Fibroblast of pulmonary artery (primary cell): ENCODE measurements around the gene MTX2.

ENCODE experiments used
- DNase-seq: peaks from one replicate; pipeline ENCODE4 v3.0.0-alpha.2; 2010; ENCODE audit warnings: low read depth
- H3K4me3 ChIP-seq: replicated peaks from 2 replicates; pipeline ENCODE4 v1.5.1; 2011; ENCODE audit warnings: low read depth, mild to moderate bottlenecking, control low read depth, low read length, moderate library complexity
- TF ChIP-seq, protein P1 (sequence below): IDR thresholded peaks from 2 replicates; pipeline ENCODE4 v1.5.1; 2011; ENCODE audit warnings: mild to moderate bottlenecking, control low read depth, low read length, inconsistent platforms; ENCODE audit errors: missing control alignments

The MTX2 gene

DNA sequence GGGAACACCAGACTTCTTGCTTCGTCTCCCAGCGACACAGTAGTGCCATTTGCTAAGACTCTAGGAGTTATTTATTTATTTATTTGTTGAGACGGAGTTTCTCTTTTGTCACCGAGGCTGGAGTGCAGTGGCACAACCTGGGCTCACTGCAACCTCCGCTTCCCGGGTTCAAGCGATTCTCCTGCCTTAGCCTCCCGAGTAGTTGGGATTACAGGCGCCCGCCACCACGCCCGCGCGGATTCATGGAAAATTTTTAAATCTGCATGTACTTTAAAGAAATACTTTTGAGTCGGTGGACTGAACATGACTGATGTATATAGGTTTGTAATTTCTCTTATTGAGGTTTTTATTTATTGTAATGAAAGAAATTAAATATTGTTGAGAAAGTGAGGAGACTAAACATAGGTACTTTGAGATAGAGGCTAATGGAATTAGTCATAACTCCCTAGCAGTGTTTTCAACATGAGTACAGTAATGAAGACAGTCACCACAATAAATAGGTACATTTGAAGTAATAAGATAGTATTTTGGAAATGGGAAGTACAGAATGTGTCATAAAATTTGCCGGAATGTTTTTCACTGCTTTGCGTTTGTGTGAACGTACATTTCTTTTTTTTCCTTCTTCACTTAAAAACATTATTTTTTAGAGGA is 983 bp downstream of the MTX2 start:
- DNase-seq = no peak

DNA sequence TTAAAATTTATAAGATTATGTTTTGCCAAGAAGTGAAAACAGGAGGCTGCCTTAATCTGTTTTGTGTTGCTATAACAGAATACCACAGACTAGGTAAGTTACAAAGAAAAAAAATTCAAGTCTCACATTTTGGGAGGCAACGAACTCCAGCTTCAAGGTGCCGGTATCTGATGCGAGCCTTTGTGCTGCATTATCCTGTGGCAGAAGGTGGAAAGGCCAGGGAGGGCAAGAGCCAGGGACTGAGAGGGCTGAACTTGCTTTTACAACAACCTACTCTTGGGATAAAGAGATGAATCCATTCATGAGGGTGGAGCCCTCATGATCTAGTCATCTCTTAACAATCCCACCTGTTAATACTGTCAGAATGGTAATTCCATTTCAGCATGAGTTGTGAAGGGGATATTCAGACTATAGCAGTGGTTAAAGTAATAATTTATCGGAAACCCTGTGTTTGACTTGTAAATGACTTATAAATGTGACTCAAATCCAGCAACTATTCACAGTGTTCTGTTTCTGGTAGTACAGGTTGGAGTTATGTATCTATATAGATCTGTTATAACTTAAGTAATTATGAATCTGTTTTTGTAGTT is 3.7 kb downstream of the MTX2 start:
- no peak overlapping the region for H3K4me3 ChIP-seq
- no peak for DNase-seq
- TF ChIP-seq, protein P1, sequence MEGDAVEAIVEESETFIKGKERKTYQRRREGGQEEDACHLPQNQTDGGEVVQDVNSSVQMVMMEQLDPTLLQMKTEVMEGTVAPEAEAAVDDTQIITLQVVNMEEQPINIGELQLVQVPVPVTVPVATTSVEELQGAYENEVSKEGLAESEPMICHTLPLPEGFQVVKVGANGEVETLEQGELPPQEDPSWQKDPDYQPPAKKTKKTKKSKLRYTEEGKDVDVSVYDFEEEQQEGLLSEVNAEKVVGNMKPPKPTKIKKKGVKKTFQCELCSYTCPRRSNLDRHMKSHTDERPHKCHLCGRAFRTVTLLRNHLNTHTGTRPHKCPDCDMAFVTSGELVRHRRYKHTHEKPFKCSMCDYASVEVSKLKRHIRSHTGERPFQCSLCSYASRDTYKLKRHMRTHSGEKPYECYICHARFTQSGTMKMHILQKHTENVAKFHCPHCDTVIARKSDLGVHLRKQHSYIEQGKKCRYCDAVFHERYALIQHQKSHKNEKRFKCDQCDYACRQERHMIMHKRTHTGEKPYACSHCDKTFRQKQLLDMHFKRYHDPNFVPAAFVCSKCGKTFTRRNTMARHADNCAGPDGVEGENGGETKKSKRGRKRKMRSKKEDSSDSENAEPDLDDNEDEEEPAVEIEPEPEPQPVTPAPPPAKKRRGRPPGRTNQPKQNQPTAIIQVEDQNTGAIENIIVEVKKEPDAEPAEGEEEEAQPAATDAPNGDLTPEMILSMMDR = no peak

More for the DNA sequence above, 983 bp downstream of the MTX2 start:
- H3K4me3 ChIP-seq = peak overlapping the region; percentile 89
- TF ChIP-seq, protein P1 = no peak

DNA sequence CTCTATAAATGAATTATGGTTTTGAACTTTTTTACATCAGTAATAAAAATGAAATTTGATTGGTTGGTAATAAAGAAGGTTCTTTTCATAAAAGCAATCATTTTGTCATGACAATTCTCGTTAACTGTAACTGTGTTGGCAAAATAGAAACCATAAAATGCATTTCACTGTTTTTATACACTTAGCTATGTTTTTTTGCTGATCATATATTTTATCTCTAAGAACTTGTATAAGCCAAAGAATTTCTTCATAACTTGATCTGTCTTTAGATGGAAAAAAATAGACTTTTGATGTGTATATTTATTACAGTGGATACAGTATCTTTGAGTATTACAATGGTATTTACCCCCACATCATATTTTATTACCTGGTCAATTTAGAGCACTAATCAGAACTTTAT is 9.7 kb downstream of the MTX2 start:
- TF ChIP-seq, protein P1 = no peak
- DNase-seq = no peak
- H3K4me3 ChIP-seq = no peak overlapping the region

DNA sequence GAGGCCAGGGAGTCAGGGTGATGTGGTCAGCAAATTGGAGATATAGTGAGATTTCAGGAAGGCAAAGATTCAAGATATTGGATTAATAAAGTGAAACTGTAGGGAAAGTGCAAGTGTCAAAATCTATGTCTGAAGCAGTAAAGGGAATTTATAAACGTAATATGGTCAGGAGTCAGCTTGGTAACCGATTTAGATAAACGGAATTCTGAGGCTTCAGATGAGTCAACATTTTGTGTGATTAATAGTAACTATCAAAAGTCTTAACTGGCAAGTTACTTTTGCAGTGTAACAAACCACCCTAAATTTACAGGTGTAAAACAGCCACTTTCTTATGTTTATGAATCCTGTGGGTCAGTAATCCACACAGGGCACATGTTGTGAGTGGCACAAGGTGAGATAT is 10.9 kb downstream of the MTX2 start:
- DNase-seq = no peak
- TF ChIP-seq, protein P1 = no peak
- no peak overlapping the region for H3K4me3 ChIP-seq

DNA sequence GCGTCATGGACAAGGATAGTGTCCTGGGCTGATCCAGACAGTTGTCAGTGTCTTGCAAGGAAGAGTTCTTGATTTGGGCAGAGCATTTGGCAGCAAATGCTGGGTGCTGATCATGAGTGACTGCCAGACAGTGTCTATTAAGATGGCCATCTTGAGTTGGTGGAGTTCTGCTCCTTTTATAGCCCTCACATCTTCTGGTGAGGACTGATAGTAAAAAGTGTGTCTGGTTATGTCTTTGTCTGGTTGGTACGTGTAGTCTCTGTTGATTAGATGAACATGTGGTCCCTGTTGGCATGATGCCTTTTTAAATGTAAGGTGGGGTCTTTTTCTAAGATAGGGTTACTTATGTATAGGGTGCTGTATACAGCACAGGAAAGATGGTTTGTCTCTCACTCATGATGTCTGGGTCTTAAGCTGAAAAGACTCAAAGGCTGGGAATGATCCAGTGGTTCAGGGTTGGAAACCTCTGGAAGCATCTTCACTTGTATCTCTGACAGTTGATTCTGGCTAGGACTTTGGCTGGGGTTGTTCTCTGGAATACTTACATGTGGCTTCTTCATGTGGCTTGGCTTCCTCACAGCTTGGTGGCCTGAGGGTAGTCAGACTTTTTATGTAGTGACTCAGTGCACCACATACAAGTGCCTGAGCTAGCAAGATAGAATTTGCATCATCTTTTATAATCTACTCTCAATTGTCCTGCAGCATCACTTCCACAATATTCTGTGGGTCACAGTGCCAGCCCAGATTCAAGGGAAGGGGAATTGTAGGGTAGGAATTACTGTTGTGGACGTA is 11.8 kb downstream of the MTX2 start:
- H3K4me3 ChIP-seq = no peak overlapping the region
- TF ChIP-seq, protein P1 = no peak
- DNase-seq = no peak

DNA sequence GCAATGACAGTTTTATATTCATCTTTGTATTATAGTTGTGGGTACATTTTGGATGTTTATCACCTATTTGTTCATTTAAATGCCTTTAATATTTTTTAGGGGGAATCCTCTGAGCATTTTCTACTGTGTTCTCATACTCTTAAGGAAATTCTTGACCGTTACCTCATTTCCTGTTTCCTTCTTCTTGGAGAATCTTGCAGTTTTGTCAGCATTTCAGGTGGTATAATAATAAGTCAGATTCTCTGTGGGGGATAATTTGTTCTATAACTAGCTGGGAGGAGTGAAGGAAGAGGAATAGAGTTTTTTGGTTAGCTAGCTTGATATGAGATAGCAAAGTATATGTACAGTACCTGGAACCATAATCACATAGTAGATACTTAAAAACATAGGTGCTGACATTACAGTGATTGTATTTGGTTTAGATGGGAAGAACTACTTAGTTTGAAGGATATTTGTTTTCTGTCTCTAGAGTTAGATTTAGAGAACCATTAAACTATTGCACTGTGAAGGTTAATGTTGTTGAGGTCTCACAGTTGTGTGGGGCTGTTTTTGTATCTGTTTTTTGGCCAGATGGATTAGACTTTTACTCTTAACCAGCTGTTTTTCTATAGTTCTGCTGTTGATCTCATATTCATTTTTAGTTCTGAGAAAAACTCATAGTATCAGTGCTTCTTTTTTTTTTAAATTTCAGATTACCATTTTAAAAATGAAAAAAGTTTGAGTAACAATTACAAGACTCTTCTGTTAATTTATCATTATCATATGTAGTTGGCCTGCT is 14.2 kb downstream of the MTX2 start:
- H3K4me3 ChIP-seq = no peak overlapping the region
- TF ChIP-seq, protein P1 = no peak
- DNase-seq = peak; percentile 60
